H1 (cell line): ENCODE measurements around the gene ST8SIA2. TPM values are rescaled to one million over a fixed set of nuclear protein-coding genes. Genes with fewer than 3 reads are reported as not detected.

Experiments
- POLR2A ChIP-seq, 2 experiments: IDR thresholded peaks; 1 replicate in 1 of 2; 2 replicates in 1 of 2; pipeline ENCODE4 v1.6.1; 2011; ENCODE audit warnings: low read depth in 2 of 2, low read length in 2 of 2, mild to moderate bottlenecking in 2 of 2; ENCODE audit errors: control extremely low read depth in 1 of 2
- polyA plus RNA-seq, 7 experiments: library from polyadenylated mRNA; depleted of rRNA in 3 of 7; stranded (reverse) in 5 of 7; unstranded in 2 of 7; fragments of >200 nt in 5 of 7; fragments of 200-250 nt in 2 of 7; gene quantifications; 1 replicate in 5 of 7; 2 replicates in 1 of 7; 4 replicates in 1 of 7; pipeline versions ENCODE4 v1.2.1 to v1.2.3, GENCODE V29; 2011 to 2013; ENCODE audit warnings: missing spikeins in 2 of 7, mixed read lengths in 2 of 7
- total RNA-seq: library from RNA; stranded (reverse); fragmentation: NEBNext Ultra II Directional; extraction: Animal tissue kit (Norgen Biotek cat#: 25700); gene quantifications from 2 replicates; pipeline ENCODE4 v1.2.1, GENCODE V29; 2021

ST8SIA2 gene
- total and polyA plus RNA-seq, 2 of the 8 experiments (the other 6 are each of a cell fraction or from before 2014, with no cell fraction given) = 3.0 to 4.5 TPM

- no peak for TF ChIP-seq POLR2A (IDR thresholded peaks at IDR 0.05; ENCODE audit: control extremely low read depth in 1 of 2, low read depth in 2 of 2, low read length in 2 of 2)
Observed at GRCh38 chr15:92430069-92430440, 36.4 kb downstream of the ST8SIA2 start (continued).
